Measurements from ENCODE around the gene AKAP9.
"Not testable (repeated sequence)": the region's sequence is repeated elsewhere in the genome, so short reads cannot be mapped to it uniquely, and the experiment has no call there.

The AKAP9 gene

GRCh38 chr7:91940572-91941341 lies at the start of gene AKAP9:
Gene AKAP9 (plus strand): TSS chr7:91940862. CDS start chr7:91941100, 238 bp downstream.
- peak; percentile 86 for DNase-seq (ENCODE audit: low spot score)

GRCh38 chr7:91892099-91892705 lies 48.5 kb upstream of the AKAP9 start:
- no peak for DNase-seq (ENCODE audit: low spot score)

DNA sequence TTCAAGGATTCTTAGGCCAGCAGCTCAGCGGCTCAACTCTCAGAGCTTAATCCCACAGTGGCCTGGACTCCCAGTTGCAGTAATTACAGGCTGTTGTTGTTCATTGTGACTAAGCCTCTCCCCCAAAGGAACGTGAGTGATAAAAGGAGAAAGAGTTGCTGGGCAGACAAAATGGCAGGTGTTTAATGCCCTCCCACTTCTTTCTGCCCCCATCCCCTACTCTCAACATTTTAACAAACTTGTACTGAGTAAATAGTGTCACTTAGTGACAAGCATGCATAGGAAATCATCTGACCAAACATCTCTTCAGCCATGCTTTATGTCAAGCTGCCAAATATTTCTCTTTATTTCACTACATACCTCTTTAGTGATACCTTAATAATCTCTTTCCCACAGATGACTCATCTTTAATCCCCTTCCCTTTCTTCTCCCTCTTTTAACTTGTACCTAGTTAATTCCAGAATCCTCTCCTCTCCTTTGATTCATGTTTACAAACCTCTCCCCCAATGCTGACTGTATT lies 47.8 kb upstream of the AKAP9 start:
- no peak for DNase-seq (ENCODE audit: low spot score)

- DNase-seq (ENCODE audit: low spot score), result not testable (repeated sequence)
These were observed 47.0 kb upstream of the AKAP9 start for GRCh38 chr7:91893699-91894098.

DNA sequence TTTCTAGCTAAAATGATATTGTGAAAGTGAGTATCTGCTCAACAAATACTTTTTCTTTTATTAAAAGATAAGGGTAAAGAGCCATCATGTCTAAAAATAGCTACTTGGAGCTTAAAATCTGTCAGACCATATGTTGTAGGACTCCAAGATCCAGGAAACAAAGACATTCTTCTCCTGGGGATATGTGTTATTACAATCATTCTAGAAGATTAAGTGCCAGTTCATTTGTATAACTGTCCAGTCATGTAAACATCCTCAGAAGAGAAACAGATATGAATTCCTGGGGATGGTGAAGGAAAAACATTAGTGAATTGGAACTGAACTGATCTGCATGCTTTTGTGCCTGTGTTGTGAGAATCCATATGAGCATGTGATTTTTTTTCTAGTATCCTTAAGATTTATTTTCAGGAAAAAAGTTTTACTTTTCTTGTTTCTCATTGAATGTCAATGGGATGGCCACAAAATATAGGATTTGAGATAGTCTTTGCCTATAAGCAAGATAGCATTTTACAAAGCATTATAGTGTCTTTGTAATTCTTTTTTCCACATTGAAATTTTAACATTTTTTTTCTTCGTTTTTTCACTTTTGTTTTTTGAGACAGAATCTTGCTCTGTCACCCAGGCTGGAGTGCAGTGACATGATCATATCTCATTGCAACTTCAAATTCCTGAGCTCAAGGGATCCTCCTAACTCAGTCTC lies 45.7 kb upstream of the AKAP9 start:
- DNase-seq (ENCODE audit: low spot score), result no peak

- DNase-seq (ENCODE audit: low spot score), result no peak
These were observed 42.2 kb upstream of the AKAP9 start for GRCh38 chr7:91898240-91898992.

DNA sequence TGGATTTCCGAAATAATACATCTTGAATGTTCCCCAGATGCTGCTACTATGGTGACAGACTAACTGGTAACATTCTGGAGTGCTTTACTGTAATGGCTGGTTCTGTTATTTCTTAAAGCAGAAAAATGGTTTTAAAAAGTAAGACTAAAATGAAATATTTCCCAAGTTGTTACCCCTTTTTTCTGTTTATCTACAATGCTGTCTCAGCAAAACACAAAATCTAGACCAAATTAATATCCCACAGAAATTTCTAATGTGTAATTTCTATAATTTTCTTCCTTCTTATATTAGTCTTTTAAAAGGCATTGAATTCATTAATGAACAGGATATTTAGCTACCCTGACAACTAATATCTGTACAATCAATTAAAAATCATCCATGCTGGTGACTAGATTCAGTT lies 41.1 kb upstream of the AKAP9 start:
- DNase-seq (ENCODE audit: low spot score), result no peak

- no peak for DNase-seq (ENCODE audit: low spot score)
These were observed 30.5 kb upstream of the AKAP9 start for GRCh38 chr7:91910171-91910570.

DNA sequence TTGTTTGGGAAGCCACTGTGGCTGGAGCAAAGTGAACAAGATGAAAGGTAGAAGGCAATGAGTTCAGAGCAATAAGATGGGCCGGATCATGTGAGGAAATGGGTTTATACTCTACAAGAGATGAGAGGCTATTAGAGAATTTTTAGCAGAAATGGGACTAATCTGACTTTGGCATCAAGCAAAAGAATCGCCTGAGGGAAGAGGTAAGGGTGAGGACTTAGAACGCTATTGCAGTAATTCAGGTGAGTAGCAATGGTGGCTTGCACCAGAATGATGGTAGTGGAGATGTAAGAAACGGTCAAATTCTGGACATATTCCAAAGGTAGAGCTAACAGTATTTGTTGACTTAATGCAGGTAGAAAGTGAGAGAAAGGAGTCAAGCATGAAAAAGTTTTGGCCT lies 29.5 kb upstream of the AKAP9 start:
- DNase-seq (ENCODE audit: low spot score), result no peak

DNA sequence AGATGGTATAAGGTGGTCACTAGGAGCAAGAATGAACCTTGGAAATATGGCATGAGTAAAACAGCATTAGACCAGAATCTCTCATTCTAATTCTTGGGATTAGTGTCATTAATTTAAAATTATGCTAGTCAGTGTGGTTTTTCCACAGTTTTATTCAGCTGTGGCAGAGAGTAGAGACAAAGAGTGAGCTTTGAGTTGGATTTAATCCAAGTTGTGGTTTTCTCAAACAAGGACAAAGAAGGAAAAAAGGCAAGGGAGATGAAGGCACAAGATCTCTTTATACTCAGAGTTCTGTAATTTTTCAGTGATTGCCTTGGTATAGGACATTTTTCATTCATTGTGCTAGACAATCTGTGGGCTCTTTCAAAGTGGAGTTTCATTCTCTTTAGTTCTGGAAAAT lies 28.2 kb upstream of the AKAP9 start:
- DNase-seq (ENCODE audit: low spot score), result no peak

- no peak for DNase-seq (ENCODE audit: low spot score)
These were observed 27.1 kb upstream of the AKAP9 start for GRCh38 chr7:91913612-91914011.

DNA sequence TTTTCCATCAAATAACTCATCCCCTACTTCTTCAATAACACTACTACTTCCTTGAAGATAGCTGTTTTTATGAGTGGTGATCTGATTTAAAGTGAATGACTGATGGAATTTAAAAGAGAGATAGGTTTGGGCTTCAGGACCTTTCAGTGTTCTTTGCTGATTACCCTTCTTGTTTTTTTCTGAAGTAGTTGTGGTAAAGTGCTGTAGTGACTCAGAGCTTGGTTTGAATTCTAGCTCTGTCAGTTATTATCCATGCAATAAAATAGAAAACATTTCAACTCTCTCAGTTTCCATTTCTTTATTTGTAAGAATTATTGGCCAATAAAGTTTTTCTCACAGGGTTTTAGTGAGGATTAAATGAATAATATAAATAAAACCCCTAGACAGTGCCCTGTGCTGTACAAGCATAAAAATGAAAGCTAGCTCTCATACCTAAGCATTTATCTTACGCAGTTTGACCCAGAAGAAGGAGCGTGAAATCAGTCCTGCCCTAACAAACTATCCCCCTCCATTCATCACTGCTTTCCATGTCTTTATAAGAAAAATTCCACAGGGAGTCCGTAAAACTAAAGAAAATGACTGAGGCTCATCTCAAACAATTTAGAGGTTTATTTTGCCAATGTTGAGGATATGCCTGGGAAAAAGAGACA lies 25.1 kb upstream of the AKAP9 start:
- DNase-seq (ENCODE audit: low spot score), result no peak

DNA sequence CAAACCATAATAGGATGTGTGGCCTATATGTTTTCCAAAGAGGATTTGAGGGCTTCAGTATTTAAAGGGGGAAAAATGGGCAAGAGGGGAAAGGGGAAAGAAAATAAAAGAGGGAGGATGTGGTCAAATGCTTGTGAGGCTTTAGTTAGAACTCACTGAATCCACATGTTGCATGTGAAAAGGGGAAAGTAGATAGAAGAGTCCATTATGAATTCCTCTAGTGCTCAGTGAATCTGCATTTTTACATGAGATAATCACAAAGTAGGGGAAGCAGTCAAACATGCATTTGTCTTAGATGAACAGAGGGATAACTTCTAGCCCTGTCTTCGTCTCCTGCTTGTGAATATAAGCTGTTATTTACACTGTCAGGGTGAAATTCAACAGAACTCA lies 24.6 kb upstream of the AKAP9 start:
- DNase-seq (ENCODE audit: low spot score), result no peak

GRCh38 chr7:91918356-91918755 lies 22.3 kb upstream of the AKAP9 start:
- no peak for DNase-seq (ENCODE audit: low spot score)

GRCh38 chr7:91922857-91923256 lies 17.8 kb upstream of the AKAP9 start:
- DNase-seq (ENCODE audit: low spot score), result no peak

DNA sequence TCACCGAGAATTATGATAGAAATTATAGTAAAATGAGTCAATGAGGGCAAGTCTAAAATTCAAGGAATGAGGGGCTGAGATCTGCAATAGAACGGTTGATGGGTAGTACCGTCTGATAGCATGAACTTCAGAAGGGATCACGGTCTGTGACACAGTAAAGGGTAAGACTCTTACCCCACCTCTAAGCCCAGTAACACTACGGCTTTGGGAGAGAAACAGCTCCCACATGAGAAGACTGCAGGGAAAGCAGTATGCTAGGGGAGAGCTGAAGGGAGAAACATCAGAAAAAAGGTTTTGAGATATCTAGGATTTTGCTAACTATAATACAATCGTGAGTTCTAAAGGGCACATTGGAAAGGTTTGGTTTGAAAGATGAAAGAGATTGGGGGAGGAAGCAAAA lies 12.8 kb upstream of the AKAP9 start:
- no peak for DNase-seq (ENCODE audit: low spot score)

DNA sequence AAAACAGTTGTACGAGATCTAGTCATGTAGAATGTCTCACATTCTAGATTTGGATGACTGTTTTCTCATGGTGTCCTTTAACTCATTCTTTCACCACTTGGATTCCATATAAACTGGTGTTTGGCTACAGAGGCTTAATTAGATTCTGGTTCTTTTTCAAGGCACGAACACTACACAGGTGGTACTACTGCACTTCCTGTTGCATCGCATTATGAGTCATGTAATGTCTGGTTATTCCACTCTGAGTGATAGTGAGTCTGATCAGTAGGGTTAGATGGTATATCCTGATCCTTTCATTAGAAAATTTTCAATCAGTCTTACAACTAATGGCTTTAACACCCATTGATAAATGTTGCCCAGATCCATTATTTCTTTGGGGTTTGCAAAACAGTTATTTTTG lies 11.2 kb upstream of the AKAP9 start:
- DNase-seq (ENCODE audit: low spot score), result no peak

GRCh38 chr7:91940171-91940570 lies 491 bp upstream of the AKAP9 start:
- peak; percentile 9 for DNase-seq (ENCODE audit: low spot score)

DNA sequence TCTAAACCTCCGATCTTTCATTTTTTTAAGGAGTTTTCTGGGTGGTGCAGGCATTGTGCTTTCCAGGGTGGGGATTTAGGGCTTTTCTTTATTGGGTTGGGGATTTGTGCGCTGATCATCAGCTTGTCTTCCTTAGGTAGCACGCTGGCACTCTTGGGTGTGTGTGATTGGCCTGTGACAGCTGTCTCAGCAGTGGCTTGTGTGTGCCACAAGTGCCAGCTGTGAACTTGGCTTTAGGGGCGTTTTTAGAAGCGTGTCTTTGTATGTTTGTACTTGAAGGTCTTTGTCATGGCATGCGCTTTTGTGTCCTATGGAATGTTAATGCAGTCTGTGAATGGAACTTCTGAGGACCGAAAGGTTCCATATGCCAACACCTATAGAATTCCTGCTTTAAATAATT lies 788 bp downstream of the AKAP9 start:
- DNase-seq (ENCODE audit: low spot score), result peak; percentile 33

DNA sequence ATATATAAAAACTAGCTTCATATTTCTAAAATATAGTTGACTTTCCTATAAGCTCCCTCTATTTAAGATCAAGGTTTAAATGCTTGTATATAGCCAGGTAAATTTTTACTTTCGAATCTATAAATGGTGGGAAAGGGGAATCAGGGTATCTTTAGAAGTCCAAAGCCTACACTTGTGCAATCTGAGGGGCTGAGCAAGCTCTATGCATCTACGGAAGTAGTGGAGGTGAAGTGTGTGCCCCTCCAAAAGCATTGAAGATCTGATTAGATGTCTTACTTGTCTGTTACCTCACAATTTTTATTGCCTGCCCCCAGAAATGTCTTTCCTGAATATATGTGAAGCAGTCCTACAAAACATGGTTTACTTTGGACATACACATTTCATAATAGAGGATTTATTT lies 1.6 kb downstream of the AKAP9 start:
- no peak for DNase-seq (ENCODE audit: low spot score)

GRCh38 chr7:91944970-91945369 lies 4.3 kb downstream of the AKAP9 start:
- DNase-seq (ENCODE audit: low spot score), result not testable (repeated sequence)

DNA sequence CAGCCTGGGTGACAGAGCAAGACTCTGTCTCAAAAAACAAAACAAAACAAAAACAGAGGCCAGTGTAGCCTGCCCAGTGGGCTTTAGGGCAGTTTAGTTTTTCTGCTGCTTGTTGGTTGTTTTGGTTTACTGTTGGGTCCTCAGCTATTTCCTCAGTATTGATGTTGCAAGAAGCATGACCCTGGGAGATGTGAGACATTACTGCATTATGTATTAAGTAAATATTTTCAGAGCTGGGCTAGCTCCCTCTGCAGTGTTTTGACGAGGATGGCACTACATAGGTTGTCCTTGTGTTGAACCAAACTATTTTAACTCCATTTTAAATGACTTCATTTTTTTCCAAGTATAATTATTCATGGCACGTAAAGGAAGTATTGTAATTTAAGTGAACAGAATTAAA lies 4.8 kb downstream of the AKAP9 start:
- DNase-seq (ENCODE audit: low spot score), result no peak

All from CD4-positive, alpha-beta T cell treated with Interleukin-6 at 100 ng/mL for 8 hours (primary cell).